Ishikawa (cell line): Measurements from ENCODE around the gene CRYBB2.

Experiments
- CREB1 ChIP-seq: IDR thresholded peaks from 2 replicates; pipeline ENCODE4 v1.6.1; 2012; ENCODE audit warnings: low read depth
- EGR1 ChIP-seq: IDR thresholded peaks from 2 replicates; pipeline ENCODE4 v1.6.1; 2012
- EP300 ChIP-seq: IDR thresholded peaks from 2 replicates; pipeline ENCODE4 v1.6.1; 2012; ENCODE audit warnings: borderline replicate concordance
- FOXM1 ChIP-seq: IDR thresholded peaks from 2 replicates; pipeline ENCODE4 v1.6.1; 2012; ENCODE audit warnings: low read depth, borderline replicate concordance
- MAX ChIP-seq: IDR thresholded peaks from 2 replicates; pipeline ENCODE4 v1.6.1; 2012
- NFIC ChIP-seq: IDR thresholded peaks from 2 replicates; pipeline ENCODE4 v1.6.1; 2012
- RAD21 ChIP-seq: IDR thresholded peaks from 2 replicates; pipeline ENCODE4 v1.6.1; 2012; ENCODE audit warnings: low read depth
- REST ChIP-seq: IDR thresholded peaks from 2 replicates; pipeline ENCODE4 v1.6.1; 2012; ENCODE audit warnings: low read depth, mild to moderate bottlenecking
- TAF1 ChIP-seq: IDR thresholded peaks from 2 replicates; pipeline ENCODE4 v1.6.1; 2012; ENCODE audit warnings: low read depth, mild to moderate bottlenecking
- TCF12 ChIP-seq: IDR thresholded peaks from 2 replicates; pipeline ENCODE4 v1.6.1; 2012; ENCODE audit warnings: low read depth
- TEAD4 ChIP-seq: IDR thresholded peaks from 2 replicates; pipeline ENCODE4 v1.6.1; 2012
- YY1 ChIP-seq: IDR thresholded peaks from 2 replicates; pipeline ENCODE4 v1.6.1; 2012; ENCODE audit warnings: low read depth
- ZBTB7A ChIP-seq: IDR thresholded peaks from 2 replicates; pipeline ENCODE4 v1.6.1; 2012; ENCODE audit warnings: low read depth
- TF ChIP-seq, protein P1 (sequence below): IDR thresholded peaks from 2 replicates; pipeline ENCODE4 v1.6.1; 2012

GRCh38 chr22:25176799-25177198 lies 42.6 kb upstream of the CRYBB2 start:
- TF ChIP-seq EP300 (no peak), REST (no peak), FOXM1 (no peak), CREB1 (no peak), TAF1 (no peak), YY1 (no peak), RAD21 (no peak), MAX (no peak), EGR1 (no peak), NFIC (no peak), ZBTB7A (no peak), TEAD4 (no peak), TCF12 (no peak)
- TF ChIP-seq, protein P1, sequence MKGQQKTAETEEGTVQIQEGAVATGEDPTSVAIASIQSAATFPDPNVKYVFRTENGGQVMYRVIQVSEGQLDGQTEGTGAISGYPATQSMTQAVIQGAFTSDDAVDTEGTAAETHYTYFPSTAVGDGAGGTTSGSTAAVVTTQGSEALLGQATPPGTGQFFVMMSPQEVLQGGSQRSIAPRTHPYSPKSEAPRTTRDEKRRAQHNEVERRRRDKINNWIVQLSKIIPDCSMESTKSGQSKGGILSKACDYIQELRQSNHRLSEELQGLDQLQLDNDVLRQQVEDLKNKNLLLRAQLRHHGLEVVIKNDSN: no peak
